GM21447 (cell line): ENCODE results near the gene CEP295NL.
A peak's percentile ranks its signal among the peaks of the same experiment; 100 is the strongest.
"Not testable (repeated sequence)": the region's sequence is repeated elsewhere in the genome, so short reads cannot be mapped to it uniquely, and the experiment has no call there.

Experiments used
- ATAC-seq: cut with Tn5 transposase; IDR thresholded peaks from one replicate; pipeline ENCODE4 v1.9.1; 2021; ENCODE audit not compliant: unreplicated experiment

CEP295NL gene

DNA sequence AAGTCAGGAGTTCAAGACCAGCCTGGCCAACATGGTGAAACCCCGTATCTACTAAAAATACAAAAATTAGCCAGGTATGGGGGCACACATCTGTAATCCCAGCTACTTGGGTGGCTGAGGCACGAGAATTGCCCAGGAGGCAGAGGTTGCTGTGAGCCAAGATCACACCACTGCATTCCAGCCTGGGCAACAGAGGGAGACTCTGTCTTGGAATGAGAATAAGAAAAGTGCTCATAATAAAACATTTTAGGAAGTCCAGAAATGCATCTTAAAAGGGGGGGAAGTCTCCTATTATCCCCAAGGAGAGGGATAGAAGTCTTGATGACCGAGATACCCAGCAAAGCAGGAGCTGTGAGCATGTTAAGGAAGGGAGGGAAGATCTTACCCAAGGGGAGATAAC is 36.0 kb downstream of the CEP295NL start:
- ATAC-seq, result not testable (repeated sequence)

DNA sequence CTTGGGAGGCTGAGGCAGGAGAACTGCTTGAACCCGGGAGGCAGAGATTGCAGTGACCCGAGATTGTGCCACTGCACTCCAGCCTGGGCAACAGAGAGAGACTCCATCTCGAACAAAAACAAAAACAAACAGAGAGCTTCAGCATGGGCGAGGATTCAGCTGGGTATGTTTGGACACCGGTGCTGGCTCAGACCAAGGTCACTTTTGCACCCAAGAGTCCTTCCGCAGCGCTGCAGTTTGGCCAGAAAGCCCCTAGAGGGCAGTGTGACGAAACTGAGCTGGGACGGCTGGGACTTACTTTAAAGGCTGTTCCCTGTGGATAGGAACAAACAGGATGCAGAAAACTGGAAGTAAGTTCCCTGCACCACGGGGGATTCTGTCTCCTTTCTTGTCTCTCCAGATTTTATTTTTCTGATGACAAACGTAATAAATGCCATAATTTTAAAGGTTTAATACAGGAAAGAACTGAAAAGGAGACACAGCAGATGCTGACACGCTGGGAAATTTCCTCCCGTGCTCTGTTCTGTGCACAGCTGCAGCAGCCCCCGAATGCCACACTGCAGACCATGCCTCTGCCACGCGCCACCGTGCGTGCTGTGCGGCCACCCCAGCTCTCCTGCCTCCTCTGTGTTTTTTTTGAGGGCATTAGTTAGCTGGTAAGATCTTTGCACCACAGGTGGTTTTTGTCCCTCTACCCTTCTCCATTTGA is 37.2 kb downstream of the CEP295NL start:
- ATAC-seq, result no peak

DNA sequence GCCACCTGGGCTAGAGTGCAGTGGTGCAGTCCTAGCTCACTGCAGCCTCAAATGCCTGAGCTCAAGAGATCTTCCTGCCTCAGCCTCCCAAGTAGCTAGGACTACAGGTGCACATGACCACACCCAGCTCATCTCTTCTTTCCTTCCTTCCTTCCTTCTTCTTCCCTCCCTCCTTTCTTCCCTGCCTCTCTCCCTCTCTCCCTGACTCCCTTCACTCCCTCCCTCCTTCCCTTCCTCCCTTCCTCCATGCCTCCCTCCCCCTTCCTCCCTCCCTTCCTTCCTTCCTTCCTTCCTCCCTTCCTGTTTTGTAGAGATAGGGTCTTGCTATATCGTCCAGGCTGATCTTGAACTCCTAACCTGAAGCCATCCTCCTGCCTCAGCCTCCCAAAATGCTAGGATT is 38.9 kb downstream of the CEP295NL start:
- ATAC-seq, result no peak

DNA sequence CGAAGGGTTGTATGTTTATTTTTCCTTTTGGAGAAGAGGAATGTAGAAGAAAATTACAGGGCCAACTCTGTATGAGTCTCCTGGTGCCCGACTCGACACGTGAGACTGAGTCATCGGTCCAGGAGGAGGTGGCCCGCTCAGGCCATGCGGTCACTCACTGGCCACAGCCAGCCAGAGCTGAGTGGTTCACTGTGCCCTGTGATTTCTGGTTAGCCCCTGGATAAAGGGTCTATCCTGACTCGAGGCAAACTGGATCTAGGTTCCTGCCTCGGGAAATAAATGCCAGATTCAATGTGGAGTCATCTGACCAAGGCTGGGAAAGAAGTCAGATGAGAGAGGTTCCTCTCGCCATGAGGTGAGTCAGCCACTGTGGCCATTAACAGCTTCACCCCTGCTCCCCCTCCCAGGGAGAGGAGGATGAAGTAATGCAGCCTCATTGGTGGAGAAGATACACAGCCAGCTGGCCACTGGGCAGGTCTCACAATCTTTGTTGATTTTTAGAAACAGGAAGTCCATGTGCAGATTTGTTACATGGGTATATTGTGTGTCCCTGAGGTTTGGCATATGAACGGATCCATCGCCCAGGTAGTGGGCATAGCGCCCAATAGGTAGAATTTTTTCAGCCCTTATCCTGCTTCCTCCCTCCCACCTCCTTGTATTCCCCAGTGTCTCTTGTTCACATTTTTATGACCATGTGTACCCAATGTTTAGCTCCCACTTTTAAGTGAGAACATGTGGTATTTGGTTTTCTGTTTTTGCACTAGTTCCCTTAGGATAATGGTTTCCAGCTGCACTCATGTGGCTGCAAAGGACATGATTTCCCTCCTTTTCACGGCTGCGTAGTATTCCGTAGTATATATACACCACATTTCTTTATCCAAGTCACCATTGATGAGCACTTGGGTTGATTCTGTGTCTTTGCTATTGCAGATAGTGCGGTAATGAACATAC is 40.7 kb downstream of the CEP295NL start:
- ATAC-seq, result no peak

DNA sequence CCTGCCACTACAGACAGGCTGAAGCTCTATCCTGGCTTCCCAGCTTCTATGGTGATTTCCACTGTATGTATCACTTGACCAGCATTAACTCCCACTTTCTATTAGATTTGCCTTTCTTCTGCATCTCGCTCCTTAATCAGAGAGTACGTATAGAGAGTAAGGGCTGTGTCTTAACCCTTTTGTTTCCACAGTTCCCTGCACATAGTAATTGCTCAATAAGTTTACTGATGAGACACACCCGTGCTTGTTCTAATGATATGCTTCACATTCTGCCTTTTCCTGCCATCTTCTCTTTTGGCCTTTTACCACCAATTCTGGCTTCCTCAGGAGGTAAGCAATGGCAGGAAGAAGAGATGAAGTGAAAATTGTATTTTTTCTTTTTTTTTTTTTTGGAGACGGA is 41.8 kb downstream of the CEP295NL start:
- no peak for ATAC-seq

DNA sequence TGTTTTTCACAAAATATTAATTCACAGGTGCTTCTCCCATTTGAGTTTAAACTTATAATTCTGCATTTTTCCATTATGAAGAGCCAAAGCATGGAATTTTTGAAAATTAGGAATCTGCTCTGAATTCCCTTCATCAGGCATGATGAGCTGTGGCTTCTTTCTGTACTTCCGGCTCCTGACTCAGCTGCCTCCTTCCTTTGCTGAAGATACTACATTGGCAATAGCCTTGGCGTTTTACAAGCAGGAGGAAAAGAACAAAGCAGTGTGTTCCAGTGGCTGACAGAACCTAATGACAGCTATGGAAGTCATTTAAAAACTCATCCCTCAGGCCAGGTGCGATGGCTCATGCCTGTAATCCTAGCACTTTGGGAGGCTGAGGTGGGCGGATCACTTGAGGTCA is 44.0 kb downstream of the CEP295NL start:
- no peak for ATAC-seq

DNA sequence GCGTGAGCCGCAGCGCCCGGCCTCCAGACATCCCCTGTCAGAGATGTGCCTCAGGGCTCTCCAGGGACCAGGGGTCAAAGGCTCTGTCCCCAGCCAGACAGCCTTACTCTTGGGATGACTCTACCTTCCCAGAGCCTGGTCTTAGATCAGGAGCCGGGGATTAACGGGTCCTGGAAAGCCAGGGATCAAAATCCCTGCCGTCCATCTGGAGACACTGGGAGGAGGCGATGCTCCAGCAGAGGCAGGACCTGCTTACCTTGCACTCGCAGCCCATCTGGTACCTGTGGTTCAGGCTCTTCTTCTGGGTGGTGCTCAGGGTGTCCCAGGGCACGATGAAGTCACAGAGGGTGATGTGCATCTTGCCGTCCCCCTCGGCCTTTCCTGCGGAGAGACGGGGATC is 45.7 kb downstream of the CEP295NL start:
- ATAC-seq, result no peak

DNA sequence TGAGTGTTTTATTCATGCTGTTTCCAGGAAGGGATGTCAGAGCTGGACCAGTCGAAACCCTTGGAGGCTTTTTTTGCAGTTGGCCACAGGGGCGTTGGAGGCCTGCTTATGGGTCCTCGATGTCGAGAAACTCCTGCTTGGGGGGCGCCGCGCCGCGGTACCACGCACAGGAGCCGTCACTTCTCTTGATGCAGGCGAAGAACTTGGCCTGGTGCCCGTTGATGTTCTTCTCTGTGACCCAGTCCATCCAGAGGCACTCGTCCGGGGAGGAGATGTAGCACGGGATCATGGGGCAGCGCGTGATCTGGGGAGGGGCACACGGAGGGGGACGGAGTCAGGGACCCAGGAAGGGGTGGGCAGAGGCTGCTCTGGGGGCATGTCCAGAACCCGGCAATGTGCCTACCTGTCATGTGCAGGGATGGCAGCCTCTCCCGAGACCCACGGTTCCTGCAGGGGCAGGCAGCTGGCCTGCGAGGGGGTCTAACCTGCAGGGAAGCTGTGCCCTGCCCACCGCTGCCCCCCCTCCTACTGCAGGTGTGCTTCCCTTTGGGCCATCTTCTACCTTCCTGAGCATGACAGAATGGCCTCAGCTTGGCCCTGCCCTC is 47.3 kb downstream of the CEP295NL start:
- ATAC-seq, result no peak

DNA sequence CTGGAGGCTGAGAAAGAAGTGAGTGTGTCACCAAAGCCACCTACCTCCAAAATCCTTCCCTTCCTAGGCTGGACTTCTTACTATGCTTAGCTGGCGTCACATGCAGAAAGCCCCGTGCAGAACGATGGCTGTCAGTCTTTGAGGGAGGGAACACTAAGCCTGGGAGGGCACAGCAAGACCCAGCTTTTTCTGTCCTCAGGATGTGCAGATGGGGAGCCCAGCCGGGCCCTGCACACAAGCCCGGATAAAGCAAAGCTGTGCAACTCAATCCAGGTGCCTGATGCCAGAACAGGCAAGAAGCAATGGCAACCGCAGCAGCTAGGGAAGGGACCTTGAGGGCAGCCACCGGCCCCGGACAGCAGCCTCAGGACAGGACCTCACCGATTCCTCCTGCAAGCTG is 48.5 kb downstream of the CEP295NL start:
- ATAC-seq, result no peak

DNA sequence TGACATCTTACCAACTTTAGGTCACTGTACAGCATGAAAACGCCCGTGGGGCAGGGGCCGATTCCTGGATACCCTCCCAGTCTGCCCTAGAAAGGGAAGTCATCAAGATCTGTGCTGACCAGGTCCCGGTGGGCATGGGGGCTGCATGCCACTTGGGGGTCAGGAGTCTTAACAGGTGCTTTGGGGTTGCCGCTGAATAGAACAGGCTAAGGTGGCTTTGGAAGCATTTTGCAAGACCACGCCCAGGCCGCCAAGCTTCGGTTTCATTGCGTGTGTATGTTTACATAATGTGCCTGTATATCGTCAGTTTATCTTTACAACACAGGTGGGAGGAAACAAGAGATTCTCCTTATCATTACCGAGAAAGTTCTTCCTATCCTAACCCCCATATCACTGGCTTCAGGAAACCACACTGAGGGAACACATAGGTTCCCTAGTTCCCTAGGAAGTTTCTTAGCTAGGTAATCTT is 49.0 kb downstream of the CEP295NL start:
- ATAC-seq, result no peak

DNA sequence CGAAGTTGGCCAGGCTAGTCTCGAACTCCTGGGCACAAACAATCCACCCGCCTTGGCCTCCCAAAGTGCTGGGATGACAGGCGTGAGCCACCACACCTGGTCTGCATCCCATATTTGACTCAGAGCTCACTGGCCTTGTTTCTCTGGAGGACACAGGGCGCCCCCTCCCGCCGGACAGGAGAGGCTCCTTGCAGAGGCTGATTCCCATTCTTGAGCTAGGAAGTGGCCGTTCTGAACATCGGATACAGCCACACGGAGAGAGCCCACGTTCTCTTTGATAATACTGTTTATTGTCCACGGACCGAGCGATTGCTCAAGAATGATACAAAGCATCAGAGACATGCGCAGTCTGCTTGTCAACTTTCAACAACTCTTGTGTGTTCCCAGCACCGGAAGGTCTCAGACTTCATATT is 50.3 kb downstream of the CEP295NL start:
- no peak for ATAC-seq

DNA sequence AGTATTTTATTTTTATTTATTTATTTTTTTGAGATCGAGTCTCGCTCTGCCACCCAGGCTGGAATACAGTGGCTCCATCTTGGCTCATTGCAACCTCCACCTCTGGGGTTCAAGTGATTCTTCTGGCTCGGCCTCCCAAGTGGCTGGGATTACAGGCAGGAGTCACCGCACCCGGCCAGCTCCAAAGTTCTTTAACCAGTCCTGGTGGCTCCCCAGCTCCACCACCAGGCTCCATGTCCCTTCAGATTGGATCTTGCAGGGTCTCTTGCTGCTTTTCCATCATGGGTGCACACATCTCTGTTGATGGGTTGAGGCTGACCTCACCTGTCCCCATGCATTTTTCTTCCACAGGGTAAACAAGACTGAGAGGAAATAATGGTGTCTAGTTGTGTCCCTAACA is 54.0 kb downstream of the CEP295NL start:
- ATAC-seq, result no peak

DNA sequence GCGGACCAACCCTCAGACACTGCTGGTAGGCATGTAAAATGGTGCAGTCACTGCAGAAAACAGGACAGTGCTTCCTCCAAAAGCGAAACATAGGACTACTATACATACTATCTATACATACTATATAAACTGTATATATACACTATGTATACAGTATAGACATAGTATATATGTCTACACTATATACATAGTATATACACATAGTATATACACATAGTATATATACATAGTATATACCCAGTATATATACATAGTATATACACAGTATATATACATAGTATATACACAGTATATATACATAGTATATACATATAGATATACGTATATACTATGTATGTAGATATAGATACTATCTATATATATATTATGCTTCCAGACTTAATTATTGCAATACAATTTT is 55.9 kb downstream of the CEP295NL start:
- no peak for ATAC-seq

DNA sequence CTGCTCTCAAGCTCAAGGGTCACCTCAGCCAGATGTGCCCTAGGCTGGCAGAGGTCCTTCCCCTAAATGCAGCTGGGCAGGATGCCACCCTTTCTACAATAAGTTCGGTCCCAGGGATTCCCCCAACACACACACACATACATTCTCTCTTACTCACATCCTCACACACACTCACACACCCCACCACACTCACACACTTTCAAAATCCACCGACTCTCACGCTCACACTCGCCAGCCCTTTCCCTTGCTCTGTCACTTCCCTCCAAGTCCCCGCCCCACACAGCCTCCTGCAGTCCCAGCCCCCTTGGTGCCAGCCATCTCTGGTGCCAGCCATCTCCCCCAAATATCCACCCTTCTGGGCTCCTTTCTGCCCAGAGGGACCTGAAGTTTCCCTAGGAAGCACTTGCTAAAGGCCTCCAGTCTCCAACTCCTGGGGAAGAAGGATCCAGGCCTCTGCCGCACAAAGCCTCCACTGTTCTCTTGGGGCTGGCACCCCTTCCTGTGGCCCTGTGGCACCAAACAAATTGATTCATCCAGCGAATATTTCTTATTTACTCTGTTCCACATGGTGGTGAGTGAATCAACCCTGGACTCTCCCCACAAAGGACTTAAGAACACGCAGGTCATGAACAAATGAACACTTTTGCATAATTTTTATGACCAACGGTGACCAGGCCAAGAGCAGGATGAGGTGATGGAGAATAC is 58.5 kb downstream of the CEP295NL start:
- ATAC-seq, result no peak

DNA sequence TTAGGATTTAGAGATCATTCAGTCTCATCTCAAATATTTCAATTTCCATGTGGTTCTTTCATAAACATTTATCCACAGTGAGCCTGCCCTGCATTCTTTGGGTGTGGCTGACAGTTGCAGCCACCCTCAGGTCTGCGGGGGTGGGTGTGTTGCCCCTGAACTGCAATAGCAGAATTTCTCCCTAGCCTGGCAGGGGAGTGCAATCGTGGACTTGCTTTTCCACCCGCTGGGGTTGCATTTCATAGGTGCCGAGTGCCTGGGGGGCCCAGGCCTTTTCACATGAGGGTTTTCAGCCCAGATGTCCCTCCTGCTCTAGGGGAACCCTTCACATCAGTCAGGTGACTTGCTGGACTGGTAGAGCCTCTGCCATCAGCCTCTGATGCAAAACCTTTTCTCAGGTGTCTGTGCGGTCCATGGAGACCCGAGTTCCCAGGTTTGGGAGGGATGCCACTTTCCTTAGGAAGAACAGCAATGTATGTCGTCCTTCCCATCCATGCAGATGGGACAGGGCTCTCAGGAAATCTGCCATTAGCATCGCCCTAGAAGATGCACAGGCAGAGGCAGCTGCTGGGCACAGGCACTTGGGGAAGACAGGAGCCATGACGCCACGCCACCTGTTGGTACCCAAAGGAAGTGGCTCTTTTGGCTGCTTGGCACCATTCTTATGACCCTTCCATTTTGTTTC is 60.0 kb downstream of the CEP295NL start:
- no peak for ATAC-seq

DNA sequence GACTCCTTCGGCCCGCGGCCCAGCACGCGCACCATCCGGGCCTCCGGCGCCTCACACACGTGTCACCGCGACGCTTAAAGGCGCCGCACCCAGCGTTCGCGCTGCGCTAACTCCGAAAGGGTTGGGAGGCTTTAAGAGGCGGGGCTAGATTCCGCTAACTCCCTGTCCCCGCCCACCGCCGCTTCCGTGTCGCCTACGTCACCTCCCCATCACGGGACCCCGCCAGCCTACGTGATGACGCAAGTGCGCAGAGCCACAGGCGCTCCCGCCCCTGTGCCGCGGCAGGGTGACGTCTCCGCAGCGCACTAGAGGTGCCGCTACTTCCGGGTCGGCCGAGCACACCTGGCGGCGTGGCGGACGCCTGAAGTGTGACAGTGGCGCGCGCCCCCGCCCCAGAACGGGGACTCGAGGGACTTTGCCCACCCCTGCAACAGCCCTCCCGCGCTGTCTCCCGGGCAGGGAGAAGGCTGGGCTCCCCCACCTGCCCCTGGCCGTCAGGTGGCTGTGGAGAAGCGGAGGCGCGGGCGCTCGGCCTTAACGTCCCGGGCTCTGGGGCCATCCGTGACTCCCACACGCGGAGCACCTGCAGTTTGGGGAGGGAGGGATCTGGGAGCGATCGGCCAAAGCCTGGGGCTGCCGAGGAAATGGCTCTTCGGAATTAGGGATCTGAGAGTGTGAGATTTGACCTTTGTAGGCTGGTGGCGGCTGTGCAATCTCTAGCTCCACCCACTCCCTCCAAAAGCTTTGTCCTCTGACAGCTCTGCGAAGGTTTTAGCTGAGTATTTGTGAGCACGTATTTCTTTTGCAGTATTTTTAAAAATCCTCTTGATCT is 62.0 kb downstream of the CEP295NL start, which contains the start of gene USP36:
USP36 (minus strand) TSS at position 35 of the 832 bp plus-strand sequence. CDS start 4,451 bp downstream, outside the sequence.
- peak; percentile 80 for ATAC-seq
